Measurements from ENCODE around the gene CAMK2N1. TPM values are rescaled to one million over a fixed set of nuclear protein-coding genes. Genes with fewer than 3 reads are reported as not detected.

The CAMK2N1 gene
- total and polyA plus RNA-seq, 2 of the 13 experiments (the other 11 are each of a cell fraction or from before 2014, with no cell fraction given) = 38.0 to 38.6 TPM

GRCh38 chr1:20472860-20473711 lies 12.9 kb downstream of the CAMK2N1 start (continued):
- TF ChIP-seq STAT5B (CRISPR knock-in tag; IDR thresholded peaks at IDR 0.05) (no peak), POLR2G (IDR thresholded peaks at IDR 0.05; ENCODE audit: low read depth, low read length) (peak; percentile 18; the same call in 1 of the 2 replicates), SAP130 (CRISPR knock-in tag; IDR thresholded peaks at IDR 0.05; ENCODE audit: low read depth) (peak; percentile 35; the same call in 1 of the 2 replicates)

- Histone ChIP-seq H2AFZ (ENCODE audit: low read length) (no peak overlapping the region), H3K79me2 (ENCODE audit: insufficient read depth, low read length) (peaks cover 8% of the 10 kb centered on the region), H3K4me1 (ENCODE audit: insufficient read depth, low read length) (peaks cover 53% of the 10 kb centered on the region), H3K9me3 (ENCODE audit: low read length) (no peaks in the 10 kb centered on the region), H4K20me1 (ENCODE audit: insufficient read depth, low read length) (no peaks in the 10 kb centered on the region), H3K9ac (ENCODE audit: insufficient read depth, low read depth, low read length) (no peak overlapping the region), H3K4me3 (replicated peaks in 1 of 3; ENCODE audit: insufficient read depth in 1 of 3, low read depth in 2 of 3, low read length in 3 of 3) (no peak overlapping the region), H3K4me2 (ENCODE audit: low read depth, low read length) (peak overlapping the region; percentile 6; the same call in 1 of the 2 replicates), H3K27ac (ENCODE audit: extremely low read length, insufficient read depth, low read length) (peak overlapping the region; percentile 2), H3K27me3 (ENCODE audit: control insufficient read depth in 1 of 2, insufficient read depth in 2 of 2, low read length in 2 of 2) (peaks cover 2 to 8% of the 10 kb centered on the region in 2 experiments; a peak in 2 of 5 replicates), H3K36me3 (replicated peaks in 1 of 2; ENCODE audit: control insufficient read depth in 1 of 2, insufficient read depth in 2 of 2, low read length in 2 of 2) (no peaks in the 10 kb centered on the region)
- ChIA-PET CTCF (ENCODE audit: low intra/inter-chr PET ratio, low total read pairs) (no interaction called here), POLR2A (interaction anchor here (0.8 to 1.2 kb wide), 4 partner anchors 9 to 14 kb away, joined by 3 to 11 read pairs (median 4); partner anchors contain the start of gene CAMK2N1)
- no peak for FAIRE-seq
- DNase-seq (ENCODE audit: low spot score) = no peak
- ATAC-seq = no peak
- intact Hi-C loops (cut with micrococcal nuclease; ENCODE audit: unreplicated experiment) (no loop called here), in situ Hi-C loops (cut with HindIII; ENCODE audit: extremely low pct_ligation_motif_present, low pct_unique_long_range_greater_than_20kb) (no loop called here)
- peak; percentile 93 for TF ChIP-seq ZSCAN22 (CRISPR knock-in tag; IDR thresholded peaks at IDR 0.05)
- no peak for TF ChIP-seq ZFP36L1 (CRISPR knock-in tag; IDR thresholded peaks at IDR 0.05)
- TF ChIP-seq MAFK (conservative IDR thresholded peaks at IDR 0.05 in 1 of 2, IDR thresholded peaks at IDR 0.05 in 1 of 2; ENCODE audit: low read length in 2 of 2) = no peak
- TF ChIP-seq ZBED4 (CRISPR knock-in tag; IDR thresholded peaks at IDR 0.05; ENCODE audit: borderline replicate concordance) = no peak
- WGBS (ENCODE audit: low lambda C conversion rate) = 66% methylated on average over 4 of the region's 4 CpGs
- BruUV-seq (replicated peaks) = no TSS peak
Observed at GRCh38 chr1:20472121-20472520, 13.9 kb downstream of the CAMK2N1 start.
